Stimulated activated CD8-positive, alpha-beta memory T cell treated with anti-CD3 and anti-CD28 coated beads, Interleukin-4, amount 100 ng/mL, for 1 hour (primary cell): ENCODE results near the gene CEP20.
"Not testable (repeated sequence)": the region's sequence is repeated elsewhere in the genome, so short reads cannot be mapped to it uniquely, and the experiment has no call there.

Experiments
- DNase-seq, 2 donors: peaks; one replicate each; pipeline ENCODE4 v3.0.0-alpha.2; 2020; ENCODE audit warnings: low read depth in 2 of 2, low spot score in 1 of 2

The CEP20 gene, protein sequence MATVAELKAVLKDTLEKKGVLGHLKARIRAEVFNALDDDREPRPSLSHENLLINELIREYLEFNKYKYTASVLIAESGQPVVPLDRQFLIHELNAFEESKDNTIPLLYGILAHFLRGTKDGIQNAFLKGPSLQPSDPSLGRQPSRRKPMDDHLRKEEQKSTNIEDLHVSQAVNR

DNA sequence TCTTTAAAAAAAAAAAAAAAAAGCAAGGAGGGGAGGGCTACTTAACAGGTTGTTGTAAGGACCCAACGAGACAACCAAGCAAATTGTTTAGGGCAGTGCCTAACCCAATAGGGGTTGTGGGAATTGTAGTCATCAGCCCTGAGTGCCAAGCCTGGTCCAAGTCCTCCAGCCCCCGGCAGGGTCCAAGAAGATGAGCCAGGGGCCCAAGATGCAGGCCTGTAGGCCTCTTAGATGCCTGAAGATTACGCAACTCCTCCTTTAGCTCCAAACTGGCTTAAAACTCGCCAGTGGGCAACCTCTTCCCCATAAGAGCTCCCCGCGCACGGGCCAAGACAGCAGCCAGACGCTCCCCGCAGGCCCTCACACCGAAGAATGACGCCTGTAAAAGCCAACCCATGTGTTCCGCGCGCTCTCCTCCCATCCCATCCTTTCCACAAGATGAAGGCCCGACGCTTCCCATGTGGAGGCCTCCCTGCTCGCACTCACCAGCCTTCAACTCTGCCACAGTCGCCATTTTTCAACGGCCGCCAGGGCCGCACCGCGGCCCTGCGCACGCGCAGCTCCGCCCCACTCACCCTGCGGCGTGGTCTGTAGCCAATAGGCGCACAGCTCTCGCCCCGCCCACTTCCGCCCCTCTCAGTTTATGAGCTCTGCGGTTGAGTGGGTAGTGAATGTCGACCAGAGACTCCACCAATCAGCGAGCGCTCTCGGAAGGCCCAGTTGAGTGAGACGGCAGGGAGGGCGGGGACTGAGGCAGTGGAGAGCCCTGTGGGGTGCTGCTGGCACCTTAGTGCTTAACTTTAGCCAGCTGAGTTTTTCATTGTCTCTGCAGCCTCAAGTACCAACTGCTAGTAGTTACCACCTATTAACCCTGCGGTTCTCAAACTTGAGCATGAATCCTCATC, at the start of gene CEP20:
CEP20 (minus strand) TSS at position 532 of the 905 bp plus-strand sequence; CDS start at position 514, 18 bp downstream.
- peak; percentile 98 to 100 for DNase-seq

- not testable (repeated sequence) for DNase-seq
Measured at GRCh38 chr16:15936809-15937208, 48.4 kb upstream of the CEP20 start.

GRCh38 chr16:15934991-15935390, 46.6 kb upstream of the CEP20 start:
- no peak for DNase-seq

- DNase-seq = no peak
Measured at GRCh38 chr16:15933781-15934180, 45.4 kb upstream of the CEP20 start.

- no peak for DNase-seq
Measured at GRCh38 chr16:15932939-15933338, 44.5 kb upstream of the CEP20 start.

DNA sequence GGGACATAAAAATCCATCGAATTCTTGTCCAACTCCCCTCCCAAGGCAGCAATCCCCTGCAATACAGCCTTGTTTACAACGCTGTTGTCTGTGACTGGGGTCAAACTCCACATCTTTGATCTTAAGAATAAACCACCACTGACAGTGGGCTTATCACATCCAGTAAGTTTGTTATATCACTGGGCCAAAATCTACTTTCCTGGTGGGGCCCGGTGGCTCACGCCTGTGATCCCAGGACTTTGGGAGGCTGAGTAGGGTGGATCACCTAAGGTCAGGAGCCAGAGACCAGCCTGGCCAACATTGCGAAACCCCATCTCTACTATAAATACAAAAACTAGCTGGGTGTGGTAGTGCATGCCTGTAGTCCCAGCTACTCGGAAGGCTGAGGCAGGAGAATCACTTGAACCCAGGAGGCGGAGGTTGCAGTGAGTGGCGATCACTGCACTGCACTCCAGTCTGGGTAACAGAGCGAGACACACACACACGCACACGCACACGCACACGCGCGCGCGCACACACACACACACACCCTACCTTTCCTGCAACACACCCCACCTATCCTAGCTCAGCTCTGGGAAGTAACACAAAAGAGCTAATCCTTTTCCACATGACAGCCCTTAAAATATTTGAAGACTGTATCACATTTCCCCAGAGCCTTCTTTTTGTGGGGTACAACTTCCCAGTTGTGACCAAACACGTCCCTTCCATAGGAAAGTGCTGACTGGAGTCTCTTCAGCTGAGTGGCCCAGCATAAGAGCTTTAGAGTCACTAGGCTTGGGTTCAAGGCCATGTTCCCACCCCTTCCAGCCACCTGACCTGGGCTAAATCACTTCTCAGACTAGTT, 40.1 kb upstream of the CEP20 start:
- no peak for DNase-seq

GRCh38 chr16:15925631-15926030, 37.2 kb upstream of the CEP20 start:
- DNase-seq = no peak

DNA sequence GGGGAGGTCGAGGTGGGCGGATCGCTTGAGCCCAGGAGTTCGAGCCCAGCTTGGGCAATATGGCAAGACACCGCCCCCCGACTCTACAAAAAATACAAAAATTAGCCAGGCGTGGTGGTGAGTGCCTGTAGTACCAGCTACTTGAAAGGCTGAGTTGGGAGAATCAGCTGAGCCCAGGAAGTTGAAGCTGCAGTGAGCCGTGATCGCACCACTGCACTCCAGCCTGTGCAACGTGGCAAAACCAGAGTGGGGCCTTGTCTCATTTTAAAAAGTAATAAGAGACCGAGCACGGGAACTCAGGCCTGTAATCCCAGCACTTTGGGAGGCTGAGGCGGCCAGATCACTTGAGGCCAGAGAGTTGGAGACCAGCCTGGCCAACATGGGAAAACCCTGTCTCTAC, 36.6 kb upstream of the CEP20 start:
- DNase-seq = no peak

- no peak for DNase-seq
Measured at GRCh38 chr16:15919331-15919730, 30.9 kb upstream of the CEP20 start.

DNA sequence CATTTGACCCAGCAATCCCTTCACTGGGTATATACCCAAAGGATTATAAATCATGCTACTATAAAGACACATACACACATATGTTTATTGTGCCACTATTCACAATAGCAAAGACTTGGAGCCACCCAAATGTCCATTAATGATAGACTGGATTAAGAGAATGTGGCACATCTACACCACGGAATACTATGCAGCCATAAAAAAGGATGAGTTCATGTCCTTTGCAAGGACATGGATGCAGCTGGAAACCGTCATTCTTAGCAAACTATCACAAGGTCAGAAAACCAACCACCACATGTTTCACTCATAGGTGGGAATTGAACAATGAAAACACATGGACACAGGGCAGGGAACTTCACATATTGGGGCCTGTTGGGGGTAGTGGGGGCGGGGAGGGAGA, 29.9 kb upstream of the CEP20 start:
- DNase-seq = not testable (repeated sequence)

GRCh38 chr16:15916323-15916722, 27.9 kb upstream of the CEP20 start:
- DNase-seq = no peak

DNA sequence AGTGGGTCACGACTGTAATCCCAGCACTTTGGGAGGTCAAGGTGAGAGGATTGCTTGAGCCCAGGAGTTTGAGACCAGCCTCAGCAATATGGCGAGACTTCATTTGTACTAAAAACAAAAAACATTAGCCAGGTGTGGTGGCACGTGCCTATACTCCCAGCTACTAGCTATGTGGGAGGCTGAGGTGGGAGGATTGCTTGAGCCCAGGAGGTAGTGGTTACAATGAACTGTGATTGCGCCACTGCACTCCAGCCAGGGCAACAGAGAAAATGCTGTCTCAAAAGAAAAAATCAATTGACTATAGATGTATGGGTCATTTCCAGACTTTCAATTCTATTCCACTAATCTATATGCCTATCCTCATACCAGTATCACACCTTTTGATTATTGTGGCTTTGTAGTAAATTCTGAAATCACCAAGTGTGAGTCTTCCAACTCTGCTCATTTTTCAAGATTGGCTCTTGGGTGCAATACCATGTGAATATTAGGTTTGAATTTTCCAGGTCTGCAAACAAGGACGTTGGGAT, 27.2 kb upstream of the CEP20 start:
- DNase-seq = no peak

DNA sequence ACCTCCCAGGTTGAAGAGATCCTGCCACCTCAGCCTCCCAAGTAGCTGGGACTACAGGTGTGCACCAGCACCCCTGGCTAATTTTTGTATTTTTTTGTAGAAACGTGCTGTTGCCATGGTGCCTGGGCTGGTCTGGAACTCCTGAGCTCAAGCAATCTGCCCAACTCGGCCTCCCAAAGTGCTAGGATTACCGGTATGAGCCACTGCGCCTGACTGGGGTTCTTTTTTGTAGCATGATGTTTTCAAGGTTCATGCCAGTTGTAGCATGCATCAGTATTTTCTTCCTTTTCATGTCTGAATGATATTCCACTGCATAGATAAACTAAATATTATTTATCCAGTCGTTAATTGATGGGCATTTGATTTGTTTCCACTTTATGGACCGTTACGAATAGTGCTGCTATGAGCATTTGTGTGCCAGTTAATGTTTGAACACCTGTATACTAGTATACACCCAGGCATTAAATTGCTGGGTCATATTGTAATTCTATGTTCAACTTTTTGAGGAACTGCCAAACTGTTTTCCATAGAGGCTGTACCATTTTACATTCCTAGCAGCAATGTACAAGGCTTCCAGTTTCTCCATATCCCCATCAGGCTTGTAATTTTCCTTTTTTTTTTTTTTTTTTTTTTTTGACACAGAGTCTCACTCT, 24.8 kb upstream of the CEP20 start:
- no peak for DNase-seq

GRCh38 chr16:15911198-15911597, 22.8 kb upstream of the CEP20 start:
- no peak for DNase-seq

GRCh38 chr16:15907863-15908478, 19.6 kb upstream of the CEP20 start:
- no peak for DNase-seq

DNA sequence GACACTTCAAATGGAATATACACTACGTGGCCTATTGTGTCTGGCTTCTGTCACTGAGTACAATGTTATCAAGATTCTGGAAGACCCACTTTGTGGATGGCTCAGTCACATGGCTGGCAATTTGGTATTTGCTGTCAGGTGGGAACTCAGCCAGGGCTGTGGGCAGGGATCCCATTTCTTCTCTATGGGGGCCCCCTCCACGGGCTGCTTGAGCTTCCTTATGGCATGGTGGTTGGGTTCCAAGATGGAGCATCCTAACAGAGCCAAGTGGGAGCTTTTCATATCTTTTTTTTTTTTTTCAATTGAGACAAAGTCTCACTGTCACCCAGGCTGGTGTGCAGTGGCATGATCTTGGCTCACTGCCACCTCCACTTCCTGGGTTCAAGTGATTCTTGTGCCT, 18.0 kb upstream of the CEP20 start:
- no peak for DNase-seq

DNA sequence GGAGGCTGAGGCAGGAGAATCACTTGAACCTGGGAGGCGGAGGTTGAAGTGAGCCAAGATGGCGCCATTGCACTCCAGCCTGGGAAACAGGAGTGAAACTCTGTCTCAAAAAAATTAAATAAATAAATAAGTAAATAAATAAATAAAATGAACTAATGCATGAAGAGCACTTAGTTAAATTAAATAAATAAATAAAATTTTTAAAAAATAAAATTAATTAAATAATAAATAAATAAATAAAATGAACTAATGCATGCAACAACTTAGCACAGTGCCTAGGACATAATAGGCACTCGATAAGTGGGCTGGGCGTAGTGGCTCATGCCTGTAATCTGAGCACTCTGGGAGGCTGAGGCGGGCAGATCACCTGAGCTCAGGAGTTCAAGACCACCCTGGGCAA, 15.6 kb upstream of the CEP20 start:
- no peak for DNase-seq

GRCh38 chr16:15900901-15901500, 12.6 kb upstream of the CEP20 start:
- DNase-seq = no peak

- no peak for DNase-seq
Measured at GRCh38 chr16:15900357-15900756, 12.0 kb upstream of the CEP20 start.

DNA sequence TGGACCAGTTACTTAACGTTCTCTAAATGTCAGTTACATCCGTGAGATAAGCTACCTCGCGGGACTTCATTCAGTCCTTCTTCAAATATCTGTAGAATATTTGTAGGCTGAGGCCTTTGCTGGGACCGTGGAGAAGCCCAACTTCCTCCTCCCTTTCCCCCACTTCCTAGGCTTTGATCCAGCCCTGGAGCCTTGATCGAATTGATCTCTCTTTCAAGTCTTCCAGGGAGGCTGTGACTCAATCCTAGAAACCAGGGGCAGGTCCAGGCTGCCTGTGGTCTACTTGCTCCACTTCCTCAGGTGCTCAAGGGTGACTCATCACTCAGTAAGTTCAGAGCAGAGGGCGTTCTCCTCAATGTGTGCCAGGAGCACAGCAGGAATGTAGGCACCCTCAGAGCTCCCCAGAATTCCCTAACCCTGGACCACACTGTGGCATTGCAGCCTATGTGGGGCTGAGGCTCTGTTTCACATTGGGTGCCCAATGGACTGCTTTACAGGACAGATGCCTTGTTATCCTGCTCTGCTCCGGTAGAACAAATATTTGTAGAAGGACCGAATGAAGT, 11.2 kb upstream of the CEP20 start:
- DNase-seq = no peak
